ENCODE results near the gene MAPKBP1. TPM values are rescaled to one million over a fixed set of nuclear protein-coding genes. Genes with fewer than 3 reads are reported as not detected.
A peak's percentile ranks its signal among the peaks of the same experiment; 100 is the strongest.

The MAPKBP1 gene
- total RNA-seq, 1 donor from 2014 or later: 22.8 TPM

- DNase-seq: no peak
Observed at GRCh38 chr15:41848631-41849030, 74.3 kb downstream of the MAPKBP1 start.

GRCh38 chr15:41849204-41849603, 74.9 kb downstream of the MAPKBP1 start:
- no peak for DNase-seq

- no peak for DNase-seq
Observed at GRCh38 chr15:41849861-41850260, 75.6 kb downstream of the MAPKBP1 start.

GRCh38 chr15:41850482-41851166, 76.3 kb downstream of the MAPKBP1 start:
- no peak for DNase-seq

- DNase-seq: no peak
Observed at GRCh38 chr15:41851167-41851523, 76.9 kb downstream of the MAPKBP1 start.

- no peak for DNase-seq
Observed at GRCh38 chr15:41851755-41852370, 77.6 kb downstream of the MAPKBP1 start.

GRCh38 chr15:41852736-41853590, 78.7 kb downstream of the MAPKBP1 start:
- DNase-seq: no peak

- DNase-seq: peak; percentile 48
Observed at GRCh38 chr15:41853831-41854230, 79.5 kb downstream of the MAPKBP1 start.

GRCh38 chr15:41854443-41854842, 80.2 kb downstream of the MAPKBP1 start:
- DNase-seq: no peak

- DNase-seq: peak; percentile 55
Observed at GRCh38 chr15:41855261-41855961, 81.1 kb downstream of the MAPKBP1 start.

GRCh38 chr15:41856262-41856661, 82.0 kb downstream of the MAPKBP1 start:
- no peak for DNase-seq

GRCh38 chr15:41856716-41857115, 82.4 kb downstream of the MAPKBP1 start:
- DNase-seq: no peak

- no peak for DNase-seq
Observed at GRCh38 chr15:41857316-41857715, 83.0 kb downstream of the MAPKBP1 start.

- DNase-seq: no peak
Observed at GRCh38 chr15:41858756-41859155, 84.5 kb downstream of the MAPKBP1 start.

GRCh38 chr15:41860049-41860828, 86.0 kb downstream of the MAPKBP1 start:
- DNase-seq: no peak

GRCh38 chr15:41861736-41862356, 87.6 kb downstream of the MAPKBP1 start:
- DNase-seq: no peak

GRCh38 chr15:41862515-41863116, 88.3 kb downstream of the MAPKBP1 start:
- DNase-seq: no peak

- DNase-seq: no peak
Observed at GRCh38 chr15:41865490-41866055, 91.3 kb downstream of the MAPKBP1 start.

GRCh38 chr15:41866263-41866703, 92.0 kb downstream of the MAPKBP1 start:
- no peak for DNase-seq

- DNase-seq: no peak
Observed at GRCh38 chr15:41866872-41867579, 92.7 kb downstream of the MAPKBP1 start.
